IPS-NIHi7 (cell line): ENCODE results near the gene SRGAP3.
"Not testable (repeated sequence)": the region's sequence is repeated elsewhere in the genome, so short reads cannot be mapped to it uniquely, and the experiment has no call there.

Experiments
- DNase-seq: peaks from one replicate; pipeline ENCODE4 v3.0.0; 2012; ENCODE audit warnings: mixed read lengths; ENCODE audit errors: extremely low spot score

Gene SRGAP3

DNA sequence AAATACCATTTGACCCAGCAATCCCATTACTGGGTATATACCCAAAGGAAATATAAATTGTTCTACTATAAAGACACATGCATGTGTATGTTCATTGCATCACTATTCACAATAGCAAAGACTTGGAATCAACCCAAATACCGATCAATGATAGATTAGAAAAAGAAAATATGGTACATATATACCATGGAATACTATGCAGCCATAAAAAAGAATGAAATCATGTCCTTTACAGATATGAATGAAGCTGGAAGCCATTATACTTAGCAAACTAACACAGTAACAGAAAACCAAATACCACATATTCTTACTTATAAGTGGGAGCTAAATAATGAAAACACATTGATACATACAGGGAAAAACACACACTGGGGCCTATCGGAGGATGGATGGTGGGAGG is 164.0 kb downstream of the SRGAP3 start:
- not testable (repeated sequence) for DNase-seq

DNA sequence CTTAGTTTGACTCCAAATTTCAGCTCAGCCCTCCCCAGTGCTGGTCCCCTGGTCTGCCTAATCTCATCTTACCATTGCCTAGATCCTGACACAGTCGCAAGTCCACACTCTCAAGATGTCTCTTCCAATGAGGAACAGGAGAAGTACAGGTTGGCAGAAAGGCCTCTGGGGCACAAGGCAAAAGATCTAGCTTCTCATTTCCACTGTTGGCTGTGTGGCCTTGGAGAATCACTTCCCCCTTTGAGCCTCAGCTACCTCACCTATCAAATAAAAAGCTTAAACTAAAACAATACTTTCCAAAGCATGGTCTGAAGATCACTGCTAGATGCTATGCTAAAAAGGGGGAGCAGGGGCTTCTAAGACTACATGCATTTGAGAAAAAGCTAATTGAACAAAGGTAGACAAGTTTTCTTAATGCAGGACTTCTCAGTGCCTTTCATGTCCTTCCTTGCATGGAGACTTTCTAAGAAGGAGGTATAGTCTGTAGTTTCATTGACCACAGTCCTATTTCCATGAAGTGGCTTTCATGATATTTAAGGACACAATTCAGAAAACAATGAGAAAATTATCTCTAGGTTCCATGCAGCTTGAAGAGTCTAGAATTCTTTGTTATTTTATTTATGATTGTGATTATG is 168.1 kb downstream of the SRGAP3 start:
- DNase-seq = no peak

DNA sequence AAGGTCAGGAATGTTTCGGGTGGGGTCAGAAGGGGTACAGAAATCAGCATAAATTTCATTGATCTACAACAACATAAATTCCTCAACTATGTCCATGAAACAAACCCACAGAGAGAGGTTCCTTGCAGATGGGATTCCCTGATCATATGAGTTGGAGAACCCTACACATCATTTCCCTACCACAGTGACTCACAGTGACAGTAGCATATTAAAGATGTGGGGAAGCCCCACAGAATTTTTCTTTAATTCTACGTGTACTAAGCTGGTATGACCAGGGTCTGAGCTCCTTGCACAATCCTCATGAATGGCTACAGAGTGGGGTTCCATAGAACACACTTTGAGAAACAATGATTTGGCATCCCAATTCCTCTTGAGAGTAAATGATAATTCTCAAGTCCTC is 169.3 kb downstream of the SRGAP3 start:
- DNase-seq = no peak

DNA sequence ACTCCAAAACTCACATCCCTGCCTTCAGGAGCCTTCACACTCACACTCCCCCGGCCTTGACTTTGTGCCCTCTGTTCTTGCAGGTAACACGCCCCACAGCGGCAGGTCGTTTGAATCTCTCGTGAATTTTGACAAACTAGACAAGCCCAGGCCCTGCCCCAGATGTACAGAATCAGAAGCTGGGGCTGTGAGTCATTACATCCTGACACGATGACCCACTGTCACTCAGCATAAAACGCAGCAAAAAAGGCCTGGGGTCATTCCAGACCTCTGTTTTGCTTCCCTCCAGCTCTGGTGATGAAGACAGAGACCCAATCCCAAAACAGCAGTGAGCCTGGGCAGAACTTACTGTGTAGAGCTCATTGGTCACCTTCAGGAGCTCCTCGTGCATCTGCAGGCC is 169.8 kb downstream of the SRGAP3 start:
- no peak for DNase-seq

DNA sequence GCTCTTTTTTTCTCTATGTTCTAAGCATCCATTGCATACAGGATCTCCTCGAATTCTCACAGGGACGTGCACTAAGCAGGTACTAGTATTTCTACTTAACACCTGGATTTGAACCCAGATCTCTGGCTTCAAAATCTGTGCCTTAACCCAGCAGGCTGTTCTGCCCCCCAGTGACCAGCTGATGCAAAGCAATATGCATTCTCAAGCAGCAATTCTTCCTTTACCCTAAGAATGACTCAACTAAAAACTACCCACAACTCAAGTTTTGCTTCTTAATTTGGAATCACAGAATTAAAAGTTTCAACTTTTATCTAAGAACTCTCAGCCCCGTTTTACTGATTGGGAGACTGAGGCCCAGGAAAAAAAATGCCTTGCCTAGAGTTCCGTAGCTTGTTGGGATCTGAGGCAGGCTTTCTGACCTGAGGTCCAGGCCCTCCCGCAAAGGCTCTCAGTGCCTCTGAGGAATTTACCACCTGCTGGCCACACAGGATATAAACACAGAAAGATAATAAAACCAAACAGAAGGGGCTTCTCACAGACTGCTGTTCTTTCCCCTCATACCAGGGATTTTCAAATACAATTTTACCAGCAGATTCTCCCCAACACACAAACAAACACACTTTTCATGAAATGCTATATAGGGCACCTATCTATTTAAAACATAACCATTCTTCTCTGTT is 170.7 kb downstream of the SRGAP3 start:
- peak; percentile 53 for DNase-seq

DNA sequence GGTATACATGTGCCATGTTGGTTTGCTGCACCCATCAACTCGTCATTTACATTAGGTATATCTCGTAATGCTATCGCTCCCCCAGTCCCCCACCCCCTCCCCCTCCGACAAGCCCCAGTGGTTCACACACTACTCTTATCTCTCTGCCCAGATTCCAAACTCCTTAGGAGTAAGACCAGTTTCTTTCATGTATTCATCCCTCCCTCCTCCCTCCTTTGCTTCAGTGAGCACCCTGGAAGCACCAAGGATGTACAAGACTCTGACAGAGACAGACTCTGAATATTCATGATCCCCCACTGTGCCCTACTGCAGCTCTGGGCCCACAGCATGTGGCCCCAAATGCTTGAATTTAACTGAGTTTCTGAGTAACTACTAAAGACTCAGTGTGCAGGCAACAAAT is 172.4 kb downstream of the SRGAP3 start:
- DNase-seq = no peak

DNA sequence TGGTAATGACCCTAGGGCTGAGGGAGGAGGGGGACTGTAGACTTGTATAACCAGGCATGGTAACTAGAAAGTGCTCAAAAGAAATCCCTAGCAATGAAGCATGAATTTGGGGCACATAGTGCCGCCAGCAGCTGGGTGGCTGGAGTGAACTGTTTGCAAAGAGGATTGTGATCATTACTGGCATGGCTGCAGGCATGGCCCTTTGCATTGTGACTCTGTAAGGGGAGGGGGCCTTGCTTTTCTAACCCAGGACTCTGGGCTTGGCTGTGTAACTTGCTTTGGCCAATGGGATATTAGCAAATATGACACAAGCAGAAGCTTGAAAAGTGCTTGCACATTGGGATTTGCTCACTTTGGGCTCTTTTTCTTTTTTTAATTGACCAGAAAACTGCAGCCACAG is 173.7 kb downstream of the SRGAP3 start:
- DNase-seq = no peak

DNA sequence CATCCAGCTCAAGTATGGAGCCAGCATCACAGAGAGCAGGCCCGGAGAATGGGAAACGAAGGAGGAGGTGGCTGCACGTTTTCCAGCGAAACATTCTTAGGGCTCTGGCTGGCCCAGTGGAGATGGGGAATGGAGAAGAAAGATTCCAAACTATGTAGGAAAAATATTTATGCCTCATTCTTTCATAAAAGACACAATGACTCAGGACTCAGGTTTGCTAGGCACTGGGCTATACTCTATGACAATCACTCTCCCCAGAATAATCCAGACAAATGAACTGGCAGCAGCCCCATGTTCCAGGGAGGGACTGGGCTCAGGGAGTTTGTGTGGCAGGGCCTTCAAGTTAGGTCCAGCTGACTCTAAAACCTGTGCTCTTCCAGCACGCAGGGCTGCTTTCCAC is 175.4 kb downstream of the SRGAP3 start:
- no peak for DNase-seq

DNA sequence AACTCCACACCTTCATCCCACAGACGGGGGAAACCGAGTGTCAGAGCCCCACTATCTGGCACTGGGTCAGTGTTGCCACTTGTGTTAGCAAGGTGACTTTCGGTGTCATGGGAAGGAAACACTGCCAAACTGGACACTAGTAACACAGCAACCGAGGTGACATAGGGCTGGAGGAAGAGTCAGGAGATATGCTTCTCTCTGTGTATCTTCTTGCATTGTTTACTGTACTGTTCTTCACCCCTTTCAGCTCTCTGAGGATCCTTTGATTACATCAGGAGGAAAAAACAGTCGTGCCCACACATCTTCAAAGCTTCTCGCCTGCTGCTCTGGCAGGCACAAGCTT is 176.8 kb downstream of the SRGAP3 start:
- no peak for DNase-seq

DNA sequence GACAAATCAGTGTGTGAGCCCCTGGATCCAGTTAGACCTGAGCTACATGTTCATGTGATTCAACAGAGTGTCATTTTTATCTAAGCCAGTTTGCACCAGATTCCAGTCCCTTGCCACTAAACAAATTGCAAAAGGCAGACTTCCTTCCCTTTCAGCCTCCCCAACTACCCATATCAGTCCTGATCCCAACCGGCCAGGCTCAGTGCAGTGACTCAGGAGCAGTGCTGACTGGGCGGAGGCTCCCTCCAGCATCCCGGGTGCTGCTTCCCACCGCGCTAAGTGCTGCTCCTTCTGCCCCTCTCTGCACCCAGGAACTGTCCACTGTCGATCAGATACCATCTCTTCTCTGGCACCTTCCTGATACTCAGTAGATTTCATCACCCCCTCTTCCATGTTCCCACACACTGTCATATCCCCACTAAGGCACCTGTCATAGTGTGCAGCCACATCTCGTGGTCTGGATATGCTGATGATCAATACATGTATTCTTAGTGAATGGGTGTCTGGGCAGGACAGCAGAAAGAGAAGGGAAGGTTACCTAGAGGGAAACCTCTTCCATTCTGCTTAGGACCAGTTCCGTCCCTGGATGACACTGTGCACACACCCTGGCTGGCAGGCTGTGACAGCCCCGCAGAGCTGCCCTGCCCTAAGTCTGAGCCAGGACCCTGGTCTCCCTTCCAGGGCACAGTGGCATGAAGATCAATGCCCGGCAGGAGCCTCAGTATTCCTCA is 177.3 kb downstream of the SRGAP3 start:
- no peak for DNase-seq

DNA sequence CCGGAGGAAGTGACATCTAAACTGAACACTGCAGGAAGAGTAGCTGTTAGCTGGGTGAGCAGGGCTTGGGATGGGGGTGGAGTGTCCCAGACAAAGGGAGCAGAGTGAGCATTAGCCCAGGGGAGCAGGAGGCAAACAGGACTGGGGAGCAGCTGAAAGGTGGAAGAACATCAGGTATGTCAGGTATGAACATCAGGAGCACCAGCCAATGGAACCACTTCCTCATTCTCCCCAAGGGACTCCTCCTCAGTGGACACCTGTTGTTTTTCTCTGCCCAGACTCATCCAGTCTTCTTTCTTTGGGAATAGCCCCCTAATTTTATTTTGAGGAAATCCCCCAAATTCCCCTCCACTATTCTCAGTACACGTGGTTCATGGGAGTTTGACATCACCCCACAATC is 178.5 kb downstream of the SRGAP3 start:
- no peak for DNase-seq

DNA sequence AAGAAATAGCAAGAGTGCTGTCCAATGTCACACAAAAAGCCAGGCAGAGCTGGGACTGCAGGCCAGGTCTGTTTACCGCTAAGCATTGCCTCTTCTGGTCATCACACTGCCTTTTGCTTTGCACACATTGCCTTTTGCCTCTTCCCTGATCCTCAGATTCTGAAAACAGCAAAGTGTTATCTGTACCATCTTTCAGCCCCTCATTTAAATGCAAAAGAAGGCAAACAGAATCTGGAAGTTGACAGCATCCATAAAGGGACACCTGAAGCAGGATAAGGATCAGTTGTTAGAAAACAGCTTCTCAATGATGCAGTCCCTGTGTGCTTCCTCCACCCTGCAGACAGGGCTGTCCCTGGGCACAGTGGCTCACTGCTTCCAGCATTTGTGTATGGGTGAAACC is 179.5 kb downstream of the SRGAP3 start:
- DNase-seq = no peak

DNA sequence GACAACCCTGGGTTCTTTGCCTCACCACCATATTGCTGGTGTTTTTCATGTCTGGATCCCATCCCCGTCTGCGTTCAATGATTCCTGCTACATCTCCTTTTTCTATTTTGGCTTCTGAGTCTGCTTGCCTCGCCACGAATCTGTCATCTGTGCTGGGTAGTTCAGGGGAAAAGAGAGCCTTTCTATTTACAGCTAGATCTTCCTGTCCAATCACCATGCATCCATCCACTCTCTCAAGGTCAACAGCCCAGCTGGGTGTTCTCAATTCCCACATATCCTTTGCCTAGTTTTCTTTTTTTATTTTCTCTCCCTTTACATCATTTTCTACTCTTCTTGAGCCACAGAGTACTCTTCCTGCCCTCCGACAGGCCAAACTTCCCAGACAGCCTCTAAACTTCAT is 181.4 kb downstream of the SRGAP3 start:
- no peak for DNase-seq

DNA sequence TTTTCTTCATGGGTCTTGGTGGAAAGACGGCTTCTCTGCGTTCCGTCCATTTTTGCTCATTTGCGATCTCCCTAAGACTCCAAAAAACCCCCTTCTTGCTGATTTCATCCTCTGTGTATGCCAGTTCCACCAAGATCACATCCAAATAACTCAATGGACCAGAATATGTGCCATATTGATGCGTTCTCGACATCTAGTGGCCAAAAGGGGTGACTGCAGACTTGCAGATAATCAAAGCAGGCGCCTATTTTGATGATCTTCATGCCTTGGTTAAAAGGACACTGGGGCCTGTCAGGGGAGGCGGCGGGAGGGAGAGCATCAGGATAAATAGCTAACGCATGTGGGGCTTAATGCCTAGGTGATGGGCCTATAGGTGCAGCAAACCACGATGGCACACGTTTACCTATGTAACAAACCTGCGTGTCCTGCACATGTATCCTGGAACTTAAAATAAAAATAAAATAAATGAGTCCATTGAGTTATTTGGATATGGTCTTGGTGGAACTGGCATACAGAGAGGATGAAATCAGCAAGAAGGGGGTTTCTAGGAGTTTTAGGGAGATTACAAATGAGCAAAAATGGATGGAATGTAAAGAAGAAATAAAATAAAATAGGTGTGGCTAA is 182.0 kb downstream of the SRGAP3 start:
- peak; percentile 77 for DNase-seq

DNA sequence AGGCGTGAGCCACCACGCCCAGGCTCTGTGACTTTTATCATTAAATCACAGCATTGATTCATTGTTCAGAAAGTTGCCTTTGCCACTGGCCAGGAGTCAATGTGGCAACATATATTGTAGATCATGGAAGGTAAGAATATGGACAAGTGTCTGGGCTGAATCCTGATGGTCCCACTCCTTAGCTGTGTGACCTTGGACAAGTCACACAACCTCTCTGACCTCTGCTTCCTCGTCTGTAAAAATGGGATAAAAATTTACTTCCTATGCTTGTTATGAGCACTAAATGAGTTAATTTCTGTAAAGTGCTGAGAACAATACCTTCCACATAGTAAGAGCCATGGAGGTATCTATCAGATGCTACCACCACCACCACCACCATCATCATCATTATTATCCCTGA is 182.7 kb downstream of the SRGAP3 start:
- DNase-seq = no peak

DNA sequence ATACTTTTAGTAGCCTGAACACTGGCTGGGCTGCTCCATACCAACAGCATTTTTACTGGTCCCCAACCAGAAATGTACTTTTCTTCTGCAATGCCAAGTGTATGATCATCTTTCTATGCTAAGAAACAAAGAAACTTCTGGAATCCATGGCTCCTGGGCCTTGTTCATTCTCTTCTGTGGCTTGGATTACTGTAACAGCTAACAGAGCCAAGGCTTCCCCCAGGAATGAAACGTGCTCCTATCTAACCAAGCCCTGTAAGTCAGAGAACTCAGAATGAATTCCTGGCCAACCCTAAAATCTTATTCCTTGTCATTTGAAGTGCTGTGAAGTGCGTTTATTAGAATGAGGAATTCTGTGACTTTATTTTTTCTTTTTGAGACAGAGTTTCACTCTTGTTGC is 183.3 kb downstream of the SRGAP3 start:
- no peak for DNase-seq

DNA sequence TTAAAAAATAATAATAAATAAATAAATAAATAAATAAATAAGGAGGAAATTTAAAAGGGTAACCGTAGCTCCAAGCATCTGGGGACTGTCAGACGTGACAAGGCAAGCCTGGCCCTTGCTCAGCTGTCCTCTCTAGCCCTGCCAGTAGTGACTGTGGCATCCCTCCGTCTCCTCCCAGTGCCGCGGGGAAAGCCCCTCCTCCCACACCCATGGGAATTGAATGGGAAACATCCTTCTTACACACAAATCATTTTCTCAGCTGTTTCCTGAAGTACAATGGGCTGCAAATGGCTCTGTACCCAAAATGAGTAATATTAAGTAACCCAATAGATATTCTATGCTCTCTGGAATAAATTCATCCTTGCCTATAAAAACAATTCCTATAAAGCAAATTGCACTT is 184.6 kb downstream of the SRGAP3 start:
- DNase-seq = no peak

DNA sequence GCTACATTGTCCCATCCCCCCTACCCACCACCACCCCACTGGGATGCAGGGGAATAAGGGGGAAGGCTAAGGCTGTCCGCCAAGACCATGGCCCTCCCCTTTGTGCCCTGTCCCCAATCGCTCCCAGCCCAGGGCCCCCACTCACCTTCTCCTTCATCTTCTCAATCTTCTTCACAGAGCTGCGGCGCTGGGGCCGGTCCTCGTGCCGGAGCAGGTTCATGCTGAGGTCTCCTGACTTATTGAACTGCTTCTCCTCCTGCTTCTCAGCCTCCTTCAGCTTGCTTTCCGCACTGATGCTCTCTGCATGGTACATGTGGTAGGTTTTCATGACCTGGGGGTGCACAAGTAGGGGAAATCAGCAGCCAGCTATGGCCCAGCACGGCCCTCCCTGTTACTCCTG is 185.2 kb downstream of the SRGAP3 start:
- DNase-seq = no peak

DNA sequence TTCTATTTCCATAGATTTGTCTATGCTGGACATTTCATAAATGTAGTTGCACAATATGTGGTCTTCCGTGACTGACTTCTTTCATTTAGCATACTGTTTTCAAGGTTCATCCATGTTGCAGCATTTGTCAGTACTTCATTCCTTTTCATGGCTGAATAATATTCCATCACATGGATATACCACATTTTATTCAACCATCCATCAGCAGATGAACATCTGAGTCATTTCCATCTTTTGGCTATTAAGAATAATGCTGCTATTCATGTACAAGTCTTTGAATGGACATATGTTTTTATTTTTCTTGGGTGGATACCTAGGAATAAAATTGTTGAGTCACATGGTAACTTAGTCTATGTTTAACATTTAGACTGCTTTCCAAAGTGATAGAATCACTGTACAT is 186.9 kb downstream of the SRGAP3 start:
- DNase-seq = no peak

DNA sequence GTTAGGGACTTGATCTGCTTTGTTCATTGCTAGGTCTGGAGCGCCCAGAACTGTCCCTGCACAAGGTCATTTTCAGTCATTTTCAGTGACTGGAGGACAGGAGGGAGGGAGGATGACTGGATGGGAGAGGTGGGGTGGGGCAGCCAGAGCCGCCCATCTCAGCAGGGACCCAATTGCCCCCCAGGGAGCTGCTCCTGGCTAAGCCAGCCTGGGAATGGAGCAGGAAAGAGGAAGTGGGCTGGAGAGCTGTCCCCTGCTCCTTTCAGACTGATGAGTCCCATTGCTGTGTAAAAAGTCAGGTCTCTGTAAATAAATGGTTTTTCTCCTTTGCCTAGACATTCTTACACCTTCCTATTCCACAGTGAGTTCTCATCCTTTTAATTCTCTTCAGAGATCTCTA is 187.8 kb downstream of the SRGAP3 start:
- no peak for DNase-seq

DNA sequence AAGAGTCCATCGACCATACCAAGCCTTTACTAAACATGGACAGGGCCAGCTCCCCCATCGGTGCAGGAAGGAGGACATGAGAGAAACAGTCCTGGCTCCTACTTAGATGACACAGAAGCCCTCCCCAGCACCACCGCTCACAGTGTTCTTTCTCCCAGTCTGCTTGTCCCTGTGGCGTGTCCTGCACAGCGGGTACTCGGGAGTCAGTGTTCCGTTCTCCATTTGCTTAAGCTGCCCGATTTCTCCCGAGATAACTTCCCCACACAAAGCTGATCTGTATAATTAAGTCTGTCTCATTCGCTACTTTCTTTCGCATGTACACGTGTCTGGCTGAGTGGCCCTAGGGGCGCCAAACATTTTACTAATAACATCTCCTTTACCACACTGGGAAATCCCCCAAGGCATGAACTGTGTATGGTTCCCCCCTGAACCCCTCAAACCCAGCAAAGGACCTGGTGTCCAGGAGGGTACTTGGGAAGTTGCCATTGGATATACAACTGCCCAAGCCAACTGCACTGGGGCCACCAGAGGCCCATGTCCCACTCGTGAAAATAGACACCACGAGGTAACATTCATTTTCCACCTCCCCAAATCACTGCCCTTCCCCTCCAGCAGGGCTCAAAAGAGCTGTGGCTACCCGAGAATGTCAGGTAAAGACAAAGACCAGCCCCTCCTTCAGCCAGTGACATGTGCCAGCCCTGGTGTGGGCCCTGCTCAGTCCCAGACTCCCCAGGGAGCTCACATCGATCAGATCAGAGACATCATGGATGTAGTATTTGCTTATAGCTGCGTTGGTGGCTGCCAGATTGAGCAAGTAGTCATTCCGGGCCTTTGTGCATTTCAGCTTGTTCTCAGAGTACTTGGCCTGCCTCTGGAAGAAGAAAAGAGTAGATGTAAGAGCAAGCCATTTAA is 189.7 kb downstream of the SRGAP3 start:
- DNase-seq = no peak

DNA sequence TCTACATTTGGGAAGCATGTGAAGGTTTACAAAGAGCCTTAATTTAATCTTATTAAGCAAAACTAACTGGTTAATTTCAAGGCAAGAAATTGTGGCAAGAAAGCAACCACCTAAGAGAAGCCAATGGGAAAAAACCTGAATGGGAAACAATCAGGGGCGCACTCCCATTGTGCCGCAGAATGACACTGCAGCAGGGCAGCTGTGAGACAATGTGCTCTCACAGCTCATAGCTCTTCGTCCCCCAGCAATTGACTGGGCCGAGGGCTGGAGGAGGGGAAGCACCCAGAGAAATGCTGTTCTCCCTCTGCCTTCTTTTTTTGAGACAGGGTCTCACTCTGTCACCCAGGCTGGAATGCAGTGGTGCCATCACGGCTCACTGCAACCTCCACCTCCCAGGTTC is 192.9 kb downstream of the SRGAP3 start:
- DNase-seq = no peak
